Measurements from ENCODE around the gene TNS3.

TNS3 gene

GRCh38 chr7:47369736-47370135 lies 212.2 kb downstream of the TNS3 start:
- Histone ChIP-seq H3K23ac (ENCODE audit: low read length in 2 of 2) (no peak overlapping the region), H4K91ac (ENCODE audit: low read length) (no peak overlapping the region), H3K79me1 (replicated peaks; ENCODE audit: low read length, poor library complexity, severe bottlenecking) (peaks cover 39% of the 10 kb centered on the region), H3K36me3 (ENCODE audit: control insufficient read depth in 1 of 2, insufficient read depth in 2 of 2, low read depth in 1 of 2, low read length in 2 of 2) (peaks cover 0 to 37% of the 10 kb centered on the region in 2 experiments), H3K4me2 (ENCODE audit: low read length, poor library complexity, severe bottlenecking) (no peak overlapping the region), H2BK5ac (ENCODE audit: low read depth, low read length, poor library complexity, severe bottlenecking) (no peak overlapping the region), H3K4ac (ENCODE audit: low read depth in 1 of 2, low read length in 2 of 2) (no peak overlapping the region), H3K4me1 (ENCODE audit: control insufficient read depth, insufficient read depth, low read depth, low read length) (peaks cover 35% of the 10 kb centered on the region), H2AFZ (ENCODE audit: low read depth, low read length) (no peak overlapping the region), H3K9me3 (ENCODE audit: control insufficient read depth, low read length) (no peaks in the 10 kb centered on the region), H3K27me3 (ENCODE audit: control insufficient read depth in 1 of 2, insufficient read depth in 1 of 2, low read length in 2 of 2) (peaks cover 0 to 45% of the 10 kb centered on the region in 2 experiments), H4K8ac (ENCODE audit: low read length) (no peak overlapping the region), H3K27ac (ENCODE audit: low read length, poor library complexity, severe bottlenecking) (no peak overlapping the region), H3K14ac (ENCODE audit: low read length in 2 of 2) (no peak overlapping the region), H3K4me3 (ENCODE audit: insufficient read depth in 1 of 2, low read depth in 1 of 2, low read length in 2 of 2) (no peak overlapping the region), H3K18ac (ENCODE audit: low read depth in 1 of 2, low read length in 2 of 2) (no peak overlapping the region), H2BK120ac (ENCODE audit: low read depth, low read length) (no peak overlapping the region), H2AK5ac (ENCODE audit: low read length, severe bottlenecking) (no peak overlapping the region), H2BK15ac (ENCODE audit: low read depth, poor library complexity, severe bottlenecking) (no peak overlapping the region), H3K9ac (ENCODE audit: low read length) (no peak overlapping the region), H2BK12ac (ENCODE audit: low read length in 2 of 2) (no peak overlapping the region)
- no peak for DNase-seq
- 95% methylated on average over 3 of the region's 3 CpGs for WGBS

GRCh38 chr7:47368190-47368812 lies 213.6 kb downstream of the TNS3 start:
- 98% methylated on average over 18 of the region's 18 CpGs for WGBS

GRCh38 chr7:47367369-47367768 lies 214.5 kb downstream of the TNS3 start:
- H3K4me1 ChIP-seq (ENCODE audit: control insufficient read depth, insufficient read depth, low read depth, low read length), result peaks cover 23% of the 10 kb centered on the region
- no peak overlapping the region for H2AK5ac ChIP-seq (ENCODE audit: low read length, severe bottlenecking)

More at GRCh38 chr7:47368190-47368812, 213.6 kb downstream of the TNS3 start:
- no peak overlapping the region for H3K4ac ChIP-seq (ENCODE audit: low read depth in 1 of 2, low read length in 2 of 2)
- no peak overlapping the region for H3K23ac ChIP-seq (ENCODE audit: low read length in 2 of 2)
- H3K36me3 ChIP-seq (ENCODE audit: control insufficient read depth in 1 of 2, insufficient read depth in 2 of 2, low read depth in 1 of 2, low read length in 2 of 2), result peaks cover 0 to 40% of the 10 kb centered on the region in 2 experiments
- peaks cover 40% of the 10 kb centered on the region for H3K79me1 ChIP-seq (replicated peaks; ENCODE audit: low read length, poor library complexity, severe bottlenecking)
- H2AK5ac ChIP-seq (ENCODE audit: low read length, severe bottlenecking), result no peak overlapping the region
- H2BK120ac ChIP-seq (ENCODE audit: low read depth, low read length), result no peak overlapping the region
- no peak overlapping the region for H2BK12ac ChIP-seq (ENCODE audit: low read length in 2 of 2)
- H3K4me2 ChIP-seq (ENCODE audit: low read length, poor library complexity, severe bottlenecking), result no peak overlapping the region
- peaks cover 0 to 31% of the 10 kb centered on the region in 2 experiments for H3K27me3 ChIP-seq (ENCODE audit: control insufficient read depth in 1 of 2, insufficient read depth in 1 of 2, low read length in 2 of 2)
- H3K14ac ChIP-seq (ENCODE audit: low read length in 2 of 2), result no peak overlapping the region
- peak overlapping the region; percentile 8 for H2BK15ac ChIP-seq (ENCODE audit: low read depth, poor library complexity, severe bottlenecking)
- no peak overlapping the region for H3K9ac ChIP-seq (ENCODE audit: low read length)
- no peak overlapping the region for H4K91ac ChIP-seq (ENCODE audit: low read length)
- H3K27ac ChIP-seq (ENCODE audit: low read length, poor library complexity, severe bottlenecking), result no peak overlapping the region
- DNase-seq, result no peak
- H3K9me3 ChIP-seq (ENCODE audit: control insufficient read depth, low read length), result no peaks in the 10 kb centered on the region
- H3K18ac ChIP-seq (ENCODE audit: low read depth in 1 of 2, low read length in 2 of 2), result no peak overlapping the region
- no peak overlapping the region for H4K8ac ChIP-seq (ENCODE audit: low read length)
- peaks cover 25% of the 10 kb centered on the region for H3K4me1 ChIP-seq (ENCODE audit: control insufficient read depth, insufficient read depth, low read depth, low read length)
- H2BK5ac ChIP-seq (ENCODE audit: low read depth, low read length, poor library complexity, severe bottlenecking), result no peak overlapping the region
- H2AFZ ChIP-seq (ENCODE audit: low read depth, low read length), result no peak overlapping the region
- H3K4me3 ChIP-seq (ENCODE audit: insufficient read depth in 1 of 2, low read depth in 1 of 2, low read length in 2 of 2), result no peak overlapping the region

GRCh38 chr7:47366960-47367359 lies 215.0 kb downstream of the TNS3 start:
- no peaks in the 10 kb centered on the region for H3K9me3 ChIP-seq (ENCODE audit: control insufficient read depth, low read length)
- no peak for DNase-seq
- peaks cover 23% of the 10 kb centered on the region for H3K4me1 ChIP-seq (ENCODE audit: control insufficient read depth, insufficient read depth, low read depth, low read length)
- peaks cover 0 to 39% of the 10 kb centered on the region in 2 experiments for H3K36me3 ChIP-seq (ENCODE audit: control insufficient read depth in 1 of 2, insufficient read depth in 2 of 2, low read depth in 1 of 2, low read length in 2 of 2)
- no peak overlapping the region for H3K27ac ChIP-seq (ENCODE audit: low read length, poor library complexity, severe bottlenecking)
- H2BK12ac ChIP-seq (ENCODE audit: low read length in 2 of 2), result peak overlapping the region in 1 of 2 experiments; percentile 24
- no peak overlapping the region for H2AK5ac ChIP-seq (ENCODE audit: low read length, severe bottlenecking)
- H2BK15ac ChIP-seq (ENCODE audit: low read depth, poor library complexity, severe bottlenecking), result no peak overlapping the region
- H2BK5ac ChIP-seq (ENCODE audit: low read depth, low read length, poor library complexity, severe bottlenecking), result no peak overlapping the region
- H3K14ac ChIP-seq (ENCODE audit: low read length in 2 of 2), result peak overlapping the region in 1 of 2 experiments; percentile 24
- WGBS, result 98% methylated on average over 8 of the region's 8 CpGs
- H3K79me1 ChIP-seq (replicated peaks; ENCODE audit: low read length, poor library complexity, severe bottlenecking), result peaks cover 40% of the 10 kb centered on the region
- no peak overlapping the region for H4K91ac ChIP-seq (ENCODE audit: low read length)
- H3K9ac ChIP-seq (ENCODE audit: low read length), result no peak overlapping the region
- H3K23ac ChIP-seq (ENCODE audit: low read length in 2 of 2), result no peak overlapping the region
- no peak overlapping the region for H3K4me3 ChIP-seq (ENCODE audit: insufficient read depth in 1 of 2, low read depth in 1 of 2, low read length in 2 of 2)
- no peak overlapping the region for H3K18ac ChIP-seq (ENCODE audit: low read depth in 1 of 2, low read length in 2 of 2)
- H4K8ac ChIP-seq (ENCODE audit: low read length), result no peak overlapping the region
- H2BK120ac ChIP-seq (ENCODE audit: low read depth, low read length), result no peak overlapping the region
- no peak overlapping the region for H2AFZ ChIP-seq (ENCODE audit: low read depth, low read length)
- H3K4ac ChIP-seq (ENCODE audit: low read depth in 1 of 2, low read length in 2 of 2), result no peak overlapping the region
- peaks cover 0 to 24% of the 10 kb centered on the region in 2 experiments for H3K27me3 ChIP-seq (ENCODE audit: control insufficient read depth in 1 of 2, insufficient read depth in 1 of 2, low read length in 2 of 2)
- H3K4me2 ChIP-seq (ENCODE audit: low read length, poor library complexity, severe bottlenecking), result no peak overlapping the region

More at GRCh38 chr7:47367369-47367768, 214.5 kb downstream of the TNS3 start:
- no peak overlapping the region for H3K14ac ChIP-seq (ENCODE audit: low read length in 2 of 2)
- no peak overlapping the region for H3K27ac ChIP-seq (ENCODE audit: low read length, poor library complexity, severe bottlenecking)
- no peak overlapping the region for H2BK5ac ChIP-seq (ENCODE audit: low read depth, low read length, poor library complexity, severe bottlenecking)
- H3K79me1 ChIP-seq (replicated peaks; ENCODE audit: low read length, poor library complexity, severe bottlenecking), result peaks cover 37% of the 10 kb centered on the region
- H3K4me2 ChIP-seq (ENCODE audit: low read length, poor library complexity, severe bottlenecking), result no peak overlapping the region
- H3K18ac ChIP-seq (ENCODE audit: low read depth in 1 of 2, low read length in 2 of 2), result no peak overlapping the region
- no peak overlapping the region for H3K4me3 ChIP-seq (ENCODE audit: insufficient read depth in 1 of 2, low read depth in 1 of 2, low read length in 2 of 2)
- H2BK120ac ChIP-seq (ENCODE audit: low read depth, low read length), result no peak overlapping the region
- no peak overlapping the region for H4K8ac ChIP-seq (ENCODE audit: low read length)
- no peak overlapping the region for H3K9ac ChIP-seq (ENCODE audit: low read length)
- no peaks in the 10 kb centered on the region for H3K9me3 ChIP-seq (ENCODE audit: control insufficient read depth, low read length)
- no peak overlapping the region for H3K23ac ChIP-seq (ENCODE audit: low read length in 2 of 2)
- 80% methylated on average over 5 of the region's 5 CpGs for WGBS
- DNase-seq, result no peak
- no peak overlapping the region for H4K91ac ChIP-seq (ENCODE audit: low read length)
- no peak overlapping the region for H2BK15ac ChIP-seq (ENCODE audit: low read depth, poor library complexity, severe bottlenecking)
- no peak overlapping the region for H2BK12ac ChIP-seq (ENCODE audit: low read length in 2 of 2)
- H3K36me3 ChIP-seq (ENCODE audit: control insufficient read depth in 1 of 2, insufficient read depth in 2 of 2, low read depth in 1 of 2, low read length in 2 of 2), result peaks cover 0 to 39% of the 10 kb centered on the region in 2 experiments
- H3K27me3 ChIP-seq (ENCODE audit: control insufficient read depth in 1 of 2, insufficient read depth in 1 of 2, low read length in 2 of 2), result peaks cover 0 to 24% of the 10 kb centered on the region in 2 experiments
- no peak overlapping the region for H2AFZ ChIP-seq (ENCODE audit: low read depth, low read length)
- no peak overlapping the region for H3K4ac ChIP-seq (ENCODE audit: low read depth in 1 of 2, low read length in 2 of 2)

All from mesenchymal stem cell (in vitro differentiated cells and primary cell).